Right lobe of liver (tissue), 4 donors: ENCODE data around the gene FBXL14.

Source experiments
- CTCF ChIP-seq, 4 donors: fragments of 200-600 bp in 3 of 4; fragments of 450-650 bp in 1 of 4; IDR thresholded peaks; one replicate each; pipeline versions ENCODE4 v1.5.1 to v1.8.0; 2016 to 2022; ENCODE audit warnings: antibody characterized with exemption in 4 of 4, mild to moderate bottlenecking in 2 of 4
- POLR2A ChIP-seq: fragments of 450-650 bp; IDR thresholded peaks from one replicate; pipeline ENCODE4 v1.6.1; 2017; ENCODE audit warnings: antibody characterized with exemption, mild to moderate bottlenecking
- donor health status: DM: no; HTN: no; CAD: no.
- donor health status: DM: no; HTN: no; CAD: no.
- donor health status: DM: no; HTN: yes; CAD: no.

GRCh38 chr12:1590221-1590979 is 4.0 kb downstream of the FBXL14 start:
- TF ChIP-seq CTCF (IDR thresholded peaks at IDR 0.05) (no peak), POLR2A (no peak)
